Stimulated activated CD4-positive, alpha-beta T cell treated with anti-CD3 and anti-CD28 coated beads, TNF-alpha, amount 100 ng/mL, for 1 hour (primary cell): ENCODE measurements around the gene IGFBP5.

Source experiments
- DNase-seq, 3 donors: peaks; one replicate each; pipeline ENCODE4 v3.0.0-alpha.2; 2020; ENCODE audit warnings: low read depth in 3 of 3, low spot score in 1 of 3

Gene IGFBP5, protein sequence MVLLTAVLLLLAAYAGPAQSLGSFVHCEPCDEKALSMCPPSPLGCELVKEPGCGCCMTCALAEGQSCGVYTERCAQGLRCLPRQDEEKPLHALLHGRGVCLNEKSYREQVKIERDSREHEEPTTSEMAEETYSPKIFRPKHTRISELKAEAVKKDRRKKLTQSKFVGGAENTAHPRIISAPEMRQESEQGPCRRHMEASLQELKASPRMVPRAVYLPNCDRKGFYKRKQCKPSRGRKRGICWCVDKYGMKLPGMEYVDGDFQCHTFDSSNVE

GRCh38 chr2:216695401-216695821 lies at the start of gene IGFBP5:
Gene IGFBP5, minus strand, starts transcription at chr2:216695549. Its CDS starts 774 bp downstream, at chr2:216694775.
- no peak for DNase-seq

GRCh38 chr2:216743781-216744180 lies 48.4 kb upstream of the IGFBP5 start:
- DNase-seq: no peak

- DNase-seq: no peak
These were observed 47.1 kb upstream of the IGFBP5 start for GRCh38 chr2:216742411-216742810.

DNA sequence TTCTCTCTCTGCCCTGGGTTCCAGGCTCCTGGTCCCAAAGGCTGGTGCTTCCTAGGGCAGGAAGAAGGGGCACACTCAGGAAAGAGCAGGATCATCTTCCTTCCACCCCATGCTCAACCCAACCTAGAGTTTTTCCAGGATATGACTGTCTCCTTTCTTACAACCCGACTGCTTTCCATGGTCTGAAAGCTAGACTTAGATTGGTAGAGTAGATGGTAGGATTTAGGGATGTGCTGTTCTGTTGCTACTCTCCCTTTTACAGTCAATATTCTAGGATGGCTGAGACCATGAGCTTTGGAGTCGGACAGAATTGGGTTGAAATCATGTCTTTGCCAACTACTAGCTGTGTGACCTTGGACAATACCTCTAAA lies 45.9 kb upstream of the IGFBP5 start:
- DNase-seq: no peak

GRCh38 chr2:216740557-216741222 lies 45.3 kb upstream of the IGFBP5 start:
- no peak for DNase-seq

- no peak for DNase-seq
These were observed 43.7 kb upstream of the IGFBP5 start for GRCh38 chr2:216739035-216739434.

DNA sequence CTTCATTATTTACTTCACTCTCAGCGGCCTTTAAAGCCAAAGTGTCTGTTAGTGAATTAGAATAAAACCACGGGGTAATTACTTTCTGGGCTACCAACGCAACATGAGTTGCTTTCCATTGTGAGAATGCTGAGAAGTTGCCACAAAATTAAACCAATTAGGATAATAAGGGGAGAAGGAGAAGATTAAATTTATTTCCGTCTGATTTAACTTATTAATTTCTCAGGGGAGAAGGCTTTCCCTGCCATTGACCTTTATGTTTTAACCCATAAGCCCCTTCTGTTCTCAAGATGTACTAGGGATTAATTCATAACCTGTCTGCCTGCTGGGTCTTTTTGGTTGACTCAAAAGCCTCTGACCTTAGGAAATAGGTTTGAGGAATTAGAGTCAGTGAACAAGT lies 42.3 kb upstream of the IGFBP5 start:
- DNase-seq: no peak

- DNase-seq: no peak
These were observed 41.0 kb upstream of the IGFBP5 start for GRCh38 chr2:216736326-216736725.

DNA sequence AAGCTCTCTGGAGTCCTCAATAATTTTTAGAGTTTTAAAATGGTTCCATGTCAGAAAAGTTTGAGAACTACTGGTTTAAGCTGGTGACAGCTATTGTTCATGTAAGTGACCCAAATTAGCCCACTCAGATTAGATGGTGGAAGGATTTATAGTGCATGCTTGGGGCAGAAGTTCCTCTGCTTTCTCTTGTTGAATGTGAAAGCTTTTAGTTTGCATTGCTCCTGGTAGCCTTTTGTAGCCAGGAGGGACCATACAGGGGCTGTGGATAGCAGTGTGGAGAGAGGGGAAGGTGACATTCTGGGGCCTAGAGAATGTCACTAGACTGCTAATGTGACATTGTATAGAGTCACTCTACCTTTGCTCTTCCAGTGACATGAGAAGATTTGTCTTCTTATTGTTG lies 40.3 kb upstream of the IGFBP5 start:
- no peak for DNase-seq

DNA sequence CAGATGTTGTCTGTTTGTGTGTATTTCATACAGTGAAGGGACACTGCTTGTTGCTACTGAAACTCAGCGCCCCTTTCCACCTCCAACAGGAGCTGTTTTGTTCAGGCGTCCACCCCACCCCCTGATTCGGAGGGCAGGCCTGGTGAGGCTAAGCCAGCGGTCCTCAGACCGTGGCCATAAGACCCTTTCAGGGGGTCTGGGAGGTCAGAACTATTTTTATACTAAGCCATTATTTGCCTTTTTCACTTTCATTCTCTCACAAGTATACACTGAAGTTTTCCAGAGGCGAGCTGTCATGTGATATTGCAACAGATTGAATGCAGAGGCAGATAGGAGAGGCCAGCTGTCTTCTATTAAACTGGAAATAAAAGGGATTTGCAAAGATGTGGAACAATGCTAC lies 39.7 kb upstream of the IGFBP5 start:
- no peak for DNase-seq

GRCh38 chr2:216733046-216733445 lies 37.7 kb upstream of the IGFBP5 start:
- no peak for DNase-seq

GRCh38 chr2:216732334-216732733 lies 37.0 kb upstream of the IGFBP5 start:
- DNase-seq: no peak

DNA sequence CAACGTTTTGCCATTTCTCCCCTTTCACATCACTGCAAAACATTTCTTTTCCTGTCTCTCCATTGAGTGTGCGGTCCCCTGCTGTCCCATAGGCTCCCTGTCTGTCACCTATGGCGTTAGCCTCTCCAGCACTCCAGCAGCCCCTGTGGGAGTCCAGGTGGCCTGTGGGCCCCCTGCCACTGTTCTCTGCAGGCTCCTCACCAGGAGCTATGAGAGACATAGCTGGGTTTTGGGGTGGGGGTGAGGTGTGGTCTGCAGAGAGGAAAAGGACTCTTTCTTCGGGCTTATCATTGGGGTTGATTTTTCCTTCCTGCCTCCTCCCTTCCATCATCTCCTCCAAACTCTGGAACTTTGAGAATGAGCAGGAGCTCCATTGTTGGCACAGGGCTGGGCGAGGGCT lies 36.1 kb upstream of the IGFBP5 start:
- no peak for DNase-seq

DNA sequence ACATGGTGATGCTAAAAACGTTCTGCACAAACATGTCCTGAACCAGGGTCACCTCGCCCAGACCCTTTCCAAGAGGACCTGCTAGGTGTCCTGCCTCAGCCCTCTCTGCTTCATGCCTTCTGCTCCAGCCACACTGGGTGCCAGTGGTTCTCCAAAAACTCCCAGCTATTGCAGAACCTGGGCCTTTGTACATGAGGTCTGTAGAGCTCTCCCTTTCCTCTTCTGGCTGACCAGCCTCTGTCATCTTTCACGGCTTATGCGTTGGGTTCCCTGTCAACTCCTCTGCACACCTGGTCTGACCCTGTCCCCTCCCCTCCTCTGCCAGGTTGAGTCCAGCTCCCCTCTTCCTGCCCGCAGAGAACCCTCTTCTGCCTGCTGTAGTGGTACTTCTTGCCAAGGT lies 35.5 kb upstream of the IGFBP5 start:
- no peak for DNase-seq

DNA sequence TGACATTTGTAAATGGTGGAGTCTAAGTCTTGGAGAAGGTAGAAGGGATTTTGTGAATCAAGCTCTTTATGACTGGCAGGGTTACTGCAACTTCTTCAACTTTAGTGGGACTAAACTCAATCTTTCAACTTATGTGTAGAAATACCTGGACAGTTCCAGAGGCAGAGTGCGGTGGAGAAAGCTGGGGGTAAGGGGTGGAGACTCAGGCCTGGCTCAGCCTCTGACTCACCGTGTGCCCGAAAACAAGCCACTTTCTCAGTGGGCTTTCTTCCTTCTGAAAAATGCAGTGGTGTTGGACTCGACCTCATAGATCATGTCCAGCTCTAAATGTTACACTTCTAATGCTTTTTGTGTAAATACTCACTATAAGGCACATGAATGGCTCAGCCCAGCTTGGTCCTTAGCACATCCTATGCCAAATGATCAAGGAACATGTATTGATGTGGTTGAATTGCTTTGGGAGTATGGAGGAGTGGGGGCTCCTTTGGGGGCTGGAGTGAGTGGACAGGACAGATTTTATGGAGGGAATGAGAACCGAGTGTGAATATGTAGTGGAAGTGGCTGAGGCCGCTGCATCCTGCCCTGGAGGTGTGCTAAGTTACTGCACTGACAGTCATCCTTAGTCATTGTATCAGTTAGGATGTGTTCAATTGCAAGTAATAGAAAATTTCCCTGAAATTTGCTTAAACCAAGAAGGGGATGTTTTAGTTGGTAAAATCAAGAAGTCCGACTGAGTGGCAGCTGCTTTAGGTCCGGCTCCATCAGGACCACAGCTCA lies 32.2 kb upstream of the IGFBP5 start:
- DNase-seq: no peak

- DNase-seq: no peak
These were observed 28.8 kb upstream of the IGFBP5 start for GRCh38 chr2:216724190-216724589.

DNA sequence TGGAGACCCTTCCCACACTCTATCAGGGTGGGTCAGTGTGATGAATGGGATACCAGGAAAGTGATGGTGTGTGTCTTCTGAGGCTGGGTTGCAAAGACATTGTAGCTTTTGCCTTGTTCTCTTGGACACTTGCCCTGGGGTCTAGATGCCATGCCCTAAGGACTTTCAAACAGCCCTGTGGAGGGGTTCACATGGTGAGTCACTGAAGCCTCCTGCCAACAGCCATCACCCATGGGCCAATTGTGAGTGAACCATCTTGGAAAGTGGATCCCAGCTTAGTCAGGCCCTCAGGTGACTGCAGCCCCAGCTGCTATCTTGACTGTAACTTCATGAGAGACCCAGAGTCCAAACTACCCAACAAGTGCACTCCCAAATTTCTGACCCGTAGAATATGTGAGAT lies 25.8 kb upstream of the IGFBP5 start:
- no peak for DNase-seq

GRCh38 chr2:216720722-216721121 lies 25.4 kb upstream of the IGFBP5 start:
- DNase-seq: no peak

- no peak for DNase-seq
These were observed 22.7 kb upstream of the IGFBP5 start for GRCh38 chr2:216717907-216718615.

DNA sequence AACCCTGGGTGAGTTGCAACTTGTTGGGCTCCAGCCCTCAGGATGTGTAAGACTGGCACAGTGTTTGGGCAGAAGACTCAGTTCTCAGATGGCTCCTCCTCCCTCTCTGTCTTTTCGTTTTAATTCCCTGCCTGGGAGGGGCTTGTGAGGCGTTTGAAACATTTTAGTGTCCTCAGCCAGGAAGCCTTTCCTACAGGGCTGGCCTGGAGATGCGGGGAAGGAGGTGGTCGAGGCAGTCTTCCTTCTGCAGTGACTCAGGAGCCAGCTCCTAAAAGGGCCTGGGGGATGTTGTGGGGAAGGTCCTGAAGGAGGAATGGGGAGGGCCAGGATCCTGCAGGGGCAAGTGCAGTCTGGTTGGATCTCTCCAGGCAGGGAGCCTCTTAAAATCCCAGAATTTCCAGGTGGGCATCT lies 22.1 kb upstream of the IGFBP5 start:
- no peak for DNase-seq

GRCh38 chr2:216716109-216716508 lies 20.8 kb upstream of the IGFBP5 start:
- DNase-seq: no peak
